ENCODE data around the gene FBXO45. TPM values are rescaled to one million over a fixed set of nuclear protein-coding genes. Genes with fewer than 3 reads are reported as not detected.
"Not testable (repeated sequence)": the region's sequence is repeated elsewhere in the genome, so short reads cannot be mapped to it uniquely, and the experiment has no call there.

Gene FBXO45
- total and polyA plus RNA-seq, 4 donors = 1.6 to 7.7 (median 3.6) TPM

- no peak for TF ChIP-seq CTCF (IDR thresholded peaks at IDR 0.05; ENCODE audit: low read depth, low read length, missing input control)
- TF ChIP-seq NR2F2 (IDR thresholded peaks at IDR 0.05) = no peak
- no peak for TF ChIP-seq FOXA1 (IDR thresholded peaks at IDR 0.05)
- TF ChIP-seq RXRA (IDR thresholded peaks at IDR 0.05) = no peak
- TF ChIP-seq HNF4G (IDR thresholded peaks at IDR 0.05) = no peak
Measured at GRCh38 chr3:196609805-196610515, 41.5 kb downstream of the FBXO45 start (continued).

- Histone ChIP-seq H3K9ac (ENCODE audit: low read depth in 1 of 2, low read length in 2 of 2) (no peak overlapping the region), H3K4me3 (ENCODE audit: low read depth in 1 of 3, low read length in 3 of 3) (no peak overlapping the region), H3K4me1 (ENCODE audit: control insufficient read depth in 4 of 4, insufficient read depth in 4 of 4, low read length in 3 of 4) (peaks cover 0 to 5% (median 0%) of the 10 kb centered on the region in 4 donors), H3K9me3 (ENCODE audit: control insufficient read depth in 4 of 4, low read length in 3 of 4) (no peaks in the 10 kb centered on the region), H3K27ac (ENCODE audit: low read depth in 1 of 2, low read length in 2 of 2) (no peak overlapping the region), H3K36me3 (ENCODE audit: control insufficient read depth in 4 of 4, insufficient read depth in 3 of 4, low read depth in 1 of 4, low read length in 3 of 4) (no peaks in the 10 kb centered on the region), H3K27me3 (ENCODE audit: control insufficient read depth in 4 of 4, insufficient read depth in 4 of 4, low read length in 3 of 4) (no peaks in the 10 kb centered on the region)
- DNase-seq (ENCODE audit: low spot score) = no peak
- WGBS = 66% methylated on average over 10 of the region's 10 CpGs
- no peak for TF ChIP-seq TAF1 (conservative IDR thresholded peaks at IDR 0.05)
- no peak for TF ChIP-seq FOXA2 (IDR thresholded peaks at IDR 0.05)
- TF ChIP-seq RAD21 (IDR thresholded peaks at IDR 0.05) = peak in 1 of 2 donors; percentile 5
- TF ChIP-seq MAX (IDR thresholded peaks at IDR 0.05) = no peak
- TF ChIP-seq EGR1 (IDR thresholded peaks at IDR 0.05; ENCODE audit: low read depth in 2 of 2) = no peak
- TF ChIP-seq NR2F2 (IDR thresholded peaks at IDR 0.05) = peak; percentile 69
- TF ChIP-seq, protein P1, sequence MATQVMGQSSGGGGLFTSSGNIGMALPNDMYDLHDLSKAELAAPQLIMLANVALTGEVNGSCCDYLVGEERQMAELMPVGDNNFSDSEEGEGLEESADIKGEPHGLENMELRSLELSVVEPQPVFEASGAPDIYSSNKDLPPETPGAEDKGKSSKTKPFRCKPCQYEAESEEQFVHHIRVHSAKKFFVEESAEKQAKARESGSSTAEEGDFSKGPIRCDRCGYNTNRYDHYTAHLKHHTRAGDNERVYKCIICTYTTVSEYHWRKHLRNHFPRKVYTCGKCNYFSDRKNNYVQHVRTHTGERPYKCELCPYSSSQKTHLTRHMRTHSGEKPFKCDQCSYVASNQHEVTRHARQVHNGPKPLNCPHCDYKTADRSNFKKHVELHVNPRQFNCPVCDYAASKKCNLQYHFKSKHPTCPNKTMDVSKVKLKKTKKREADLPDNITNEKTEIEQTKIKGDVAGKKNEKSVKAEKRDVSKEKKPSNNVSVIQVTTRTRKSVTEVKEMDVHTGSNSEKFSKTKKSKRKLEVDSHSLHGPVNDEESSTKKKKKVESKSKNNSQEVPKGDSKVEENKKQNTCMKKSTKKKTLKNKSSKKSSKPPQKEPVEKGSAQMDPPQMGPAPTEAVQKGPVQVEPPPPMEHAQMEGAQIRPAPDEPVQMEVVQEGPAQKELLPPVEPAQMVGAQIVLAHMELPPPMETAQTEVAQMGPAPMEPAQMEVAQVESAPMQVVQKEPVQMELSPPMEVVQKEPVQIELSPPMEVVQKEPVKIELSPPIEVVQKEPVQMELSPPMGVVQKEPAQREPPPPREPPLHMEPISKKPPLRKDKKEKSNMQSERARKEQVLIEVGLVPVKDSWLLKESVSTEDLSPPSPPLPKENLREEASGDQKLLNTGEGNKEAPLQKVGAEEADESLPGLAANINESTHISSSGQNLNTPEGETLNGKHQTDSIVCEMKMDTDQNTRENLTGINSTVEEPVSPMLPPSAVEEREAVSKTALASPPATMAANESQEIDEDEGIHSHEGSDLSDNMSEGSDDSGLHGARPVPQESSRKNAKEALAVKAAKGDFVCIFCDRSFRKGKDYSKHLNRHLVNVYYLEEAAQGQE (IDR thresholded peaks at IDR 0.05) = no peak
- no peak for TF ChIP-seq FOXA1 (IDR thresholded peaks at IDR 0.05)
- no peak for TF ChIP-seq JUND (IDR thresholded peaks at IDR 0.05)
Measured at GRCh38 chr3:196611761-196612483, 43.5 kb downstream of the FBXO45 start.

DNA sequence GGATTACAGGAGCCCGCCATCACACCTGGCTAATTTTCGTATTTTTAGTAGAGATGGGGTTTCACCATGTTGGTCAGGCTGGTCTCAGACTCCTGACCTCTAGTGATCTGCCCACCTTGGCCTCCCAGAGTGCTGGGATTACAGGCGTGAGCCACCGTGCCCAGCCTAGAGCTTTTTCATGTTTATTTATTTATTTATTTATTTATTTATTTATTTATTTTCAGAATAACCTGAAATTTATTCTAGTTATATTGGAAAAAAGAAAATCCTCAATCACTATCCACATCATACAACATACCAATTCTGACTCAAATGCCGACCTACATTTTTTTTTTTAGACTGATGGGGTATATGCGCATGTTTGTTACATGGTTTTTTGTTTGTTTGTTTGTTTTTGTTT is 46.8 kb downstream of the FBXO45 start:
- H3K36me3 ChIP-seq (ENCODE audit: control insufficient read depth in 4 of 4, insufficient read depth in 3 of 4, low read depth in 1 of 4, low read length in 3 of 4); H3K9me3 ChIP-seq (ENCODE audit: control insufficient read depth in 4 of 4, low read length in 3 of 4); H3K4me1 ChIP-seq (ENCODE audit: control insufficient read depth in 4 of 4, insufficient read depth in 4 of 4, low read length in 3 of 4); H3K9ac ChIP-seq (ENCODE audit: low read depth in 1 of 2, low read length in 2 of 2); H3K4me3 ChIP-seq (ENCODE audit: low read depth in 1 of 3, low read length in 3 of 3); H3K27ac ChIP-seq (ENCODE audit: low read depth in 1 of 2, low read length in 2 of 2); H3K27me3 ChIP-seq (ENCODE audit: control insufficient read depth in 4 of 4, insufficient read depth in 4 of 4, low read length in 3 of 4); DNase-seq (ENCODE audit: low spot score): not testable (repeated sequence)
- WGBS = 95% methylated on average over 6 of the region's 6 CpGs

Data from liver (tissue), 9 donors.